HCT116 (cell line): ENCODE results near the gene ATM. TPM values are rescaled to one million over a fixed set of nuclear protein-coding genes. Genes with fewer than 3 reads are reported as not detected.

Experiments used
- ATAC-seq: fragments of 200-7000 bp; cut with Tn5 transposase; 2 replicates; pipeline ENCODE4 v1.9.1; 2020; ENCODE audit warnings: mild to moderate bottlenecking, moderate library complexity
- BruUV-seq: library from RNA; stranded (reverse); fragments of 400-500 nt; replicated peaks from 2 replicates; lab custom pipeline; 2021; lab: Mats Ljungman, UMichigan
- CTCF ChIA-PET: fragments of 300-600 bp; sonication (Branson Sonifier 250); formaldehyde crosslinking; loops from one replicate; lab custom pipeline; 2021; ENCODE audit warnings: antibody characterized with exemption; lab: Charles Lee
- POLR2A ChIA-PET: fragments of 300-600, 350-600 bp; sonication (Branson Sonifier 250); formaldehyde crosslinking; loops from one replicate; lab custom pipeline; 2021; ENCODE audit warnings: antibody characterized with exemption; lab: Charles Lee
- RAD21 ChIA-PET, 2 experiments: fragments of 300-600 bp; sonication (Branson Sonifier 250); formaldehyde crosslinking; loops; one replicate each; lab custom pipeline; 2023; ENCODE audit warnings: low total read pairs in 2 of 2; ENCODE audit not compliant: uncharacterized antibody in 2 of 2, unreplicated experiment in 2 of 2, low non-redundant PET in 1 of 2; lab: Charles Lee
- DNase-seq: peaks from one replicate; pipeline ENCODE4 v3.0.0-alpha.2; 2010; ENCODE audit warnings: low read depth, low spot score
- H2AFZ ChIP-seq: fragments of 200-600 bp; shearing (Covaris generic), sonication (generic); 2 replicates; pipeline ENCODE4 v1.6.1; 2017; ENCODE audit warnings: low read depth, mixed run types, mixed read lengths, antibody characterized with exemption, low read length; ENCODE audit not compliant: poor library complexity, severe bottlenecking
- H3K27ac ChIP-seq: 2 replicates; pipeline ENCODE4 v1.5.1; 2012; ENCODE audit warnings: low read depth, low read length
- H3K27me3 ChIP-seq: fragments of 200-600 bp; sonication (generic); 2 replicates; pipeline ENCODE4 v1.6.1; 2016; ENCODE audit warnings: mixed run types, low read length, mixed read lengths; ENCODE audit not compliant: insufficient read depth
- H3K36me3 ChIP-seq, 2 experiments: fragments of 200-500 bp in 1 of 2; fragments of 200-600 bp in 1 of 2; sonication (Bioruptor generic) in 1 of 2; sonication (generic) in 1 of 2; 2 replicates each; pipeline versions ENCODE4 v1.5.1 to v1.6.1; 2014 to 2016; ENCODE audit warnings: low read length in 2 of 2, inconsistent platforms in 1 of 2, mixed read lengths in 1 of 2, mixed run types in 1 of 2; ENCODE audit not compliant: insufficient read depth in 2 of 2, control insufficient read depth in 1 of 2
- H3K4me1 ChIP-seq, 2 experiments: fragments of 200-600 bp in 1 of 2; sonication (generic) in 1 of 2; 2 replicates each; pipeline versions ENCODE4 v1.5.1 to v1.6.1; 2012 to 2017; ENCODE audit warnings: low read length in 2 of 2, inconsistent platforms in 1 of 2, mild to moderate bottlenecking in 1 of 2, mixed read lengths in 1 of 2, mixed run types in 1 of 2, moderate library complexity in 1 of 2; ENCODE audit not compliant: insufficient read depth in 2 of 2, control insufficient read depth in 1 of 2
- H3K4me2 ChIP-seq: fragments of 200-600 bp; sonication (generic); 2 replicates; pipeline ENCODE4 v1.6.1; 2017; ENCODE audit warnings: mixed run types, low read length, mixed read lengths
- H3K4me3 ChIP-seq, 2 experiments: fragments of 200-600 bp in 1 of 2; sonication (generic) in 1 of 2; replicated peaks in 1 of 2; 2 replicates each; pipeline ENCODE4 v1.5.1; 2011 to 2016; ENCODE audit warnings: low read length in 2 of 2, control low read depth in 1 of 2, low read depth in 1 of 2, mild to moderate bottlenecking in 1 of 2, mixed read lengths in 1 of 2, mixed run types in 1 of 2
- H3K79me2 ChIP-seq: fragments of 200-600 bp; sonication (generic); 2 replicates; pipeline ENCODE4 v1.6.1; 2017; ENCODE audit warnings: mild to moderate bottlenecking, mixed run types, low read length, moderate library complexity, mixed read lengths; ENCODE audit not compliant: insufficient read depth
- H3K9ac ChIP-seq: fragments of 200-600 bp; sonication (generic); 2 replicates; pipeline ENCODE4 v1.6.1; 2016; ENCODE audit warnings: low read length, mixed read lengths
- H3K9me2 ChIP-seq: fragments of 200-600 bp; sonication (generic), shearing (Covaris generic); 2 replicates; pipeline ENCODE4 v1.6.1; 2017; ENCODE audit warnings: mixed run types, mild to moderate bottlenecking, moderate library complexity; ENCODE audit not compliant: insufficient read depth
- H3K9me3 ChIP-seq, 2 experiments: fragments of 200-500 bp in 1 of 2; fragments of 200-600 bp in 1 of 2; sonication (Bioruptor generic) in 1 of 2; sonication (generic) in 1 of 2; 2 replicates each; pipeline ENCODE4 v1.6.1; 2014 to 2017; ENCODE audit warnings: low read length in 2 of 2, mixed read lengths in 2 of 2, inconsistent platforms in 1 of 2, low read depth in 1 of 2, mild to moderate bottlenecking in 1 of 2, mixed run types in 1 of 2, moderate library complexity in 1 of 2; ENCODE audit not compliant: control insufficient read depth in 1 of 2, insufficient read depth in 1 of 2
- H4K20me1 ChIP-seq: fragments of 200-600 bp; sonication (generic), shearing (Covaris generic); 2 replicates; pipeline ENCODE4 v1.6.1; 2017; ENCODE audit warnings: mixed run types, mild to moderate bottlenecking, moderate library complexity; ENCODE audit not compliant: insufficient read depth
- CEBPB ChIP-seq: IDR thresholded peaks from 2 replicates; pipeline ENCODE4 v1.6.1; 2012; ENCODE audit warnings: low read depth
- JUND ChIP-seq: IDR thresholded peaks from 2 replicates; pipeline ENCODE4 v1.6.1; 2012
- POLR2A ChIP-seq: IDR thresholded peaks from 2 replicates; pipeline ENCODE4 v1.7.0; 2011; ENCODE audit warnings: borderline replicate concordance; ENCODE audit not compliant: insufficient read depth, insufficient read length; ENCODE audit errors: extremely low read depth
- POLR2AphosphoS5 ChIP-seq: IDR thresholded peaks from 2 replicates; pipeline ENCODE4 v1.6.1; 2011; ENCODE audit warnings: mild to moderate bottlenecking, low read depth, low read length, moderate library complexity
- SP1 ChIP-seq: IDR thresholded peaks from 2 replicates; pipeline ENCODE4 v1.6.1; 2012; ENCODE audit warnings: low read depth
- intact Hi-C: fragments of 100-400 bp; cut with micrococcal nuclease; formaldehyde crosslinking; loops from 2 replicates; pipeline ENCODE4 v1.10.0; 2022
- total RNA-seq: library from RNA; stranded (reverse); gene quantifications from one replicate; pipeline ENCODE4 v1.2.1, GENCODE V29; 2021; ENCODE audit not compliant: unreplicated experiment
- TF ChIP-seq, protein P1 (sequence below): IDR thresholded peaks from 2 replicates; pipeline ENCODE4 v1.6.1; 2012
- TF ChIP-seq, protein P2 (sequence below): IDR thresholded peaks from 2 replicates; pipeline ENCODE4 v1.6.1; 2012
- TF ChIP-seq, protein P3 (sequence below): IDR thresholded peaks from 2 replicates; pipeline ENCODE4 v1.6.1; 2011; ENCODE audit warnings: mild to moderate bottlenecking, low read length, moderate library complexity; ENCODE audit not compliant: insufficient replicate concordance; ENCODE audit errors: extremely low read depth

Gene ATM
- total RNA-seq, 1 experiment from 2014 or later = 32.2 TPM

DNA sequence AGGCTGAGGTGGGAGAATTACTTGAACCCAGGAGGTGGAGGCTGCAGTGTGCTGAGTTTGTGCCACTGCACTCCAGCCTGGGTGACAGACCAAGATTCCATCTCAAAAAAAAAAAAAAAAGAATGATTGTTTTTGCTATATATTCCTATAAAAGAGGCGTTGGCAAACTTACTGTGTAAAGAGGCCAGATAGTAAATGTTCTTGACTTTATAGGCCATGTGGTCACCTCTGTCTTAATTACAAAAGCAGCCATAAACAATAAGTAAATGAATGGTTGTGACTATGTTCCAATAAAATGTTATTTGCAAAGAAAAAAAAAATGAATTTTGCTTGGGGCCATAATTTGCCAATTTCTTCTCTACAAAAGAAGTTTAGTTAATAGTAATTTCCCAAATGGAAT, 12.3 kb downstream of the ATM start:
- Histone ChIP-seq H2AFZ (no peak overlapping the region), H3K9ac (no peak overlapping the region), H3K9me3 (no peaks in the 10 kb centered on the region), H3K4me2 (no peak overlapping the region), H3K27me3 (no peaks in the 10 kb centered on the region), H4K20me1 (no peaks in the 10 kb centered on the region), H3K4me3 (no peak overlapping the region), H3K9me2 (no peaks in the 10 kb centered on the region), H3K36me3 (peaks cover 5 to 25% of the 10 kb centered on the region in 2 experiments; a peak in 2 of 4 replicates), H3K79me2 (peaks cover 6% of the 10 kb centered on the region; the same call in 1 of the 2 replicates), H3K27ac (no peak overlapping the region), H3K4me1 (no peaks in the 10 kb centered on the region)
- no peak for DNase-seq
- BruUV-seq = no TSS peak
- ATAC-seq = no peak
- RAD21 ChIA-PET = no interaction called here
- intact Hi-C loops = no loop called here
- CTCF ChIA-PET = no interaction called here
- TF ChIP-seq, protein P1, sequence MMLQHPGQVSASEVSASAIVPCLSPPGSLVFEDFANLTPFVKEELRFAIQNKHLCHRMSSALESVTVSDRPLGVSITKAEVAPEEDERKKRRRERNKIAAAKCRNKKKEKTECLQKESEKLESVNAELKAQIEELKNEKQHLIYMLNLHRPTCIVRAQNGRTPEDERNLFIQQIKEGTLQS = no peak
- TF ChIP-seq, protein P2, sequence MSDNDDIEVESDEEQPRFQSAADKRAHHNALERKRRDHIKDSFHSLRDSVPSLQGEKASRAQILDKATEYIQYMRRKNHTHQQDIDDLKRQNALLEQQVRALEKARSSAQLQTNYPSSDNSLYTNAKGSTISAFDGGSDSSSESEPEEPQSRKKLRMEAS = no peak
- POLR2A ChIA-PET = no interaction called here

DNA sequence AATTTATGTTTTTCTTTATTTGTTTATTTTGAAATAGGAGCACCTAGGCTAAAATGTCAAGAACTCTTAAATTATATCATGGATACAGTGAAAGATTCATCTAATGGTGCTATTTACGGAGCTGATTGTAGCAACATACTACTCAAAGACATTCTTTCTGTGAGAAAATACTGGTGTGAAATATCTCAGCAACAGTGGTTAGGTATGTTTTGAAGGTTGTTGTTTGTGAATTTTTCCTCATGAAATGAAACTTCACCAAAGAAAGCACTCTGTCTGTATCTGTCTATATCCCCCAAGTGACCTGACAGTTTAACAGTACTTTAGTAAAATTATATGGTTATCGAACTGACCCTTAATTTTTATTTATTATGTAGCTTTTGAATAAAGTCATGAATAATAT, 12.8 kb downstream of the ATM start:
- intact Hi-C loops = no loop called here
- no peak overlapping the region for H3K4me2 ChIP-seq
- no peak overlapping the region for H3K27ac ChIP-seq
- ChIA-PET POLR2A (no interaction called here), RAD21 (no interaction called here), CTCF (no interaction called here)
- H3K36me3 ChIP-seq = peaks cover 5 to 21% of the 10 kb centered on the region in 2 experiments; a peak in 2 of 4 replicates
- TF ChIP-seq, protein P3, sequence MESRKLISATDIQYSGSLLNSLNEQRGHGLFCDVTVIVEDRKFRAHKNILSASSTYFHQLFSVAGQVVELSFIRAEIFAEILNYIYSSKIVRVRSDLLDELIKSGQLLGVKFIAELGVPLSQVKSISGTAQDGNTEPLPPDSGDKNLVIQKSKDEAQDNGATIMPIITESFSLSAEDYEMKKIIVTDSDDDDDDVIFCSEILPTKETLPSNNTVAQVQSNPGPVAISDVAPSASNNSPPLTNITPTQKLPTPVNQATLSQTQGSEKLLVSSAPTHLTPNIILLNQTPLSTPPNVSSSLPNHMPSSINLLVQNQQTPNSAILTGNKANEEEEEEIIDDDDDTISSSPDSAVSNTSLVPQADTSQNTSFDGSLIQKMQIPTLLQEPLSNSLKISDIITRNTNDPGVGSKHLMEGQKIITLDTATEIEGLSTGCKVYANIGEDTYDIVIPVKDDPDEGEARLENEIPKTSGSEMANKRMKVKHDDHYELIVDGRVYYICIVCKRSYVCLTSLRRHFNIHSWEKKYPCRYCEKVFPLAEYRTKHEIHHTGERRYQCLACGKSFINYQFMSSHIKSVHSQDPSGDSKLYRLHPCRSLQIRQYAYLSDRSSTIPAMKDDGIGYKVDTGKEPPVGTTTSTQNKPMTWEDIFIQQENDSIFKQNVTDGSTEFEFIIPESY = no peak
- TF ChIP-seq, protein P2 = no peak
- TF ChIP-seq POLR2A (no peak), JUND (no peak), CEBPB (no peak), SP1 (no peak), POLR2AphosphoS5 (no peak)
- TF ChIP-seq, protein P1 = no peak
- H3K4me3 ChIP-seq = no peak overlapping the region
- no peaks in the 10 kb centered on the region for H3K9me3 ChIP-seq
- no peaks in the 10 kb centered on the region for H3K4me1 ChIP-seq
- H3K79me2 ChIP-seq = peaks cover 6% of the 10 kb centered on the region; the same call in 1 of the 2 replicates
- H3K27me3 ChIP-seq = no peaks in the 10 kb centered on the region
- H3K9ac ChIP-seq = no peak overlapping the region
- no TSS peak for BruUV-seq
- ATAC-seq (no peak), DNase-seq (no peak)
- no peaks in the 10 kb centered on the region for H4K20me1 ChIP-seq
- H3K9me2 ChIP-seq = no peaks in the 10 kb centered on the region
- no peak overlapping the region for H2AFZ ChIP-seq
